CD4-positive, alpha-beta T cell treated with Interleukin-17A for 4 hours (primary cell): Measurements from ENCODE around the gene MTHFD1.

ENCODE experiments used
- DNase-seq: peaks from one replicate; pipeline ENCODE4 v3.0.0-alpha.2; 2020; ENCODE audit warnings: mixed read lengths

The MTHFD1 gene

DNA sequence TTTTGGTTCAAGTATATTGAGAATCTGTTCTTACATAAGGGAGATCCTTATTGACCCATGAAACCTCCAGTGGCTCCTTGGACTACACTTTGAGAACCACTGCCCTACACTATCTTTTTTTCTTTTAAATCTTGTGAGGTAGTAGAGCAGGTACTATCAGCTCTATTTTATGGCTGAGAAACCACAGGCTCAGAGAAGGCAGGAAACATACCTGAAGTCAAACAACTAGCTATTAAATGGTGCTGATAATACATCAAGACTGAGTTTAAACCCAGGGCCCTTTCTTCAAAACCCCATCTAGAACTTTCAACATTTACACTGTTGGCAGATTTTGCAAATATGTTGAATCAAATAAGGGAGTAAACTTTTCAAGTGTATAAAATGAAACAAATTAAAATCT lies 108.6 kb downstream of the MTHFD1 start:
- DNase-seq, result no peak

DNA sequence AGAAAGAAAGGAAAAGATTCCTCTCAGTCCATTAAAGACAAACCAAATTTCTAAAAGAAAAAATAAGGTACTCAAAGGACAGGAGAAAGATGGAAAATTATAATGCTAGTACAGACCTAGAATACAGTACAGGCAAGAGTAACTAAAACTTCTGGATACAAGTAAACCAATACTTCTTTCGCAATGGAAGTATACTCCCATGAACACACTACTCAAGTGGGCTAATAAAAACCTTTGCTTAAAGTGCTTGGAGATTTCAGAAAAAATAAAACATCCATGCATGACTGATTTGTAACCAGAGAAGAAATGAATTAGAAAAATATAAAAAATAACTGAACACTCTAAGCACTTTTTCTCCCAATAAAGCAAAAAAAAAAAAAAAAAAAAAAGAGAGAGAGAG lies 111.9 kb downstream of the MTHFD1 start:
- no peak for DNase-seq

DNA sequence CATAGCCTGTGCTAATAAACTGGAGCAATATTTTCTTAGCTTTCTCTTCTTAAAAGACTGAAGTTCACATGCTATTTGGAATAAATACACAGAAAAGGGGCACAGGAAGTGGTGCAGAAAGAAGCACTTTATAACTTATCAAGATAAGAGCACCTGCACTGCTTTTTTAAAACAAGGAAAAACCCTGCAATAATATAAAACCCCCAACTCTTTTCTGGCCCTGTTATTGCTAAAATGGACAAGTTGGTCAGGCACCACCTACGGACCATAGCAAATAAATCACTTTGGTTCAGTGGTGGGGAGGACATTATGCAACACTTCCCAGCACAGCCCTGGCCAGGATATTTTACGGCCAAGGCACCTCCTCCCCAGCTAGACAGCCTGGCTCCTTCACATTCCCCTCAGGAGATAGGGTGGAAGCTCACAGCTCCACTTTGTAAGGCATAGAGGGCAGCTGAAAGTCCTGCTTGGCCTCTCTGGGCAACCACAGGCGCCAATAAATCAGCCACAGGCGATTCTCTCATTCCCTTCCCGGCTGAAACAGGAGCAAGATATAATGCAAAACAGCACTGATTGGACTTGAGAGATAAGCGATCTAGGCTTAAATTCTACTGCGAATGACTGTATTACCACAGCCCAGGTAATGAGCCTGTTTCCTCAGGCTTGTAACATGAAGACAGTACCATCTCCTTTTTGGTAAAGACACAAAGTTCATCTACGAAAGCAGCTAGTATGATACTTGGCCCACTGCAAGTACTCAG lies 113.4 kb downstream of the MTHFD1 start:
- peak; percentile 14 for DNase-seq

DNA sequence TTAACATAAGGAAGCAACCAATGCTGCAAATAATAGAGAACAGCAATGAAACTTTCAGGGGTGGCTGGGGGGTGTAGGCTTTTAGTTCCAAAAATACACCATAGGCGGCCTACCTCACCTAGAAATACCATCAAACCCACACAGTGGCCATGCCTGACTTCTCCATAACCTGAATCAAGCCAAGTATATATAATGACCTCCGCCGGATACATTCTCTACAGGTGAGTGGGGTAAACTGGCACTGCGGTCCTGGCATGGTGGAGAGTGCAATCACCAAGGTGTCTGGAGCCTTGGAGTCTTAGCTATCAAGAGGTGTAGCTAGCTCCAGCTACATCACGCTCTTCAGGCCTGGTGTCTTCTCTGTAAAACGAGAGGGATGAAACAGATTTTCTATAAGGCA lies 114.3 kb downstream of the MTHFD1 start:
- peak; percentile 30 for DNase-seq

GRCh38 chr14:64502887-64503433 lies 114.8 kb downstream of the MTHFD1 start:
- peak; percentile 45 for DNase-seq

DNA sequence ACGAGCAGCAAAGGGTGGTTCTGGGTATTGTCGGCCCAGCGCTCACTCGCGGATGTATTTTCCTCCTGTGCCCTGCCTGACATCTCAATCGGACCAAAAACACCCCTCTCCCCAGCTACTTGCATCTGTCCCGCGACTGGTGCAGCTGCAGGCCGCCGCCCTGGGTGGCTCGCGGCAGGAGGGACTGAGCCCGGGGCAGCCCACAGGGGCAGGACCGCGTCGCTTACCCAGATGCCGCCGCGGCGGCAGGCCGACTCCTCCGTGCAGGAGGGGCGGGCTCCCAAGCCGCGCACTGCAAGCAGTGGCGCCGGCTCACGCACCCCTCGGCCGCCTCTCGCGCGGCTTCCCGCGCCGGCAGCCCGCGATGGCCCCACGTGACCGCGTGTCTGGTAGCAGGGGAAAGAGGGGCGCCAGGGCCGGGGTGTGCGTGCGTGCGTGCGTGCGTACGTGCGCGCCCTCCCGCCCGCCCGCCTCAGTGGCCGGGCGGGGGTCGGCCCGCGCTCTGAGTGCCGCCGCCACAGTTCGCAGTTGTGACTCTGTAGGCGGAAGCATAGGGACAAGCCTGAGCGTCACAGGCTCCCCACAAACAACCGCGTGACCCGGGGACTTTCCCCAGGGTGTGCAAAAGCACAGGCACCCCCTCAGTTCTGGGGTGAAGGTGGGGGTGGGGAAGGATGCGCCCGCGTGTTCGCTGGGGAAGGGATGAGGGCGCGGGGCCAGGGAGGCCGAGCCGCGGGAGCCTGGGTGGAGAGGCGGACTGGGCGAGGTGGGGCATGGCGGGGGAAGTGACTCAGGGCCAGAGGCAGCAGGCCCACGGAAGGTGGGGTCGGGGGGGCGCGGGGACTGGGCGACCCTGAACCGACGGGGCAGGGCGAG lies 115.5 kb downstream of the MTHFD1 start, which contains the start of gene ZBTB25:
Gene ZBTB25 (minus strand): TSS at position 405 of the 876 bp plus-strand sequence. CDS start 13,305 bp downstream, outside the sequence.
- peak; percentile 94 for DNase-seq

GRCh38 chr14:64504310-64504896 lies 116.2 kb downstream of the MTHFD1 start, which contains the start of gene ZBTB1:
ZBTB1 (plus strand) TSS chr14:64504770; CDS start chr14:64521505, 16,735 bp downstream.
- DNase-seq, result peak; percentile 84

DNA sequence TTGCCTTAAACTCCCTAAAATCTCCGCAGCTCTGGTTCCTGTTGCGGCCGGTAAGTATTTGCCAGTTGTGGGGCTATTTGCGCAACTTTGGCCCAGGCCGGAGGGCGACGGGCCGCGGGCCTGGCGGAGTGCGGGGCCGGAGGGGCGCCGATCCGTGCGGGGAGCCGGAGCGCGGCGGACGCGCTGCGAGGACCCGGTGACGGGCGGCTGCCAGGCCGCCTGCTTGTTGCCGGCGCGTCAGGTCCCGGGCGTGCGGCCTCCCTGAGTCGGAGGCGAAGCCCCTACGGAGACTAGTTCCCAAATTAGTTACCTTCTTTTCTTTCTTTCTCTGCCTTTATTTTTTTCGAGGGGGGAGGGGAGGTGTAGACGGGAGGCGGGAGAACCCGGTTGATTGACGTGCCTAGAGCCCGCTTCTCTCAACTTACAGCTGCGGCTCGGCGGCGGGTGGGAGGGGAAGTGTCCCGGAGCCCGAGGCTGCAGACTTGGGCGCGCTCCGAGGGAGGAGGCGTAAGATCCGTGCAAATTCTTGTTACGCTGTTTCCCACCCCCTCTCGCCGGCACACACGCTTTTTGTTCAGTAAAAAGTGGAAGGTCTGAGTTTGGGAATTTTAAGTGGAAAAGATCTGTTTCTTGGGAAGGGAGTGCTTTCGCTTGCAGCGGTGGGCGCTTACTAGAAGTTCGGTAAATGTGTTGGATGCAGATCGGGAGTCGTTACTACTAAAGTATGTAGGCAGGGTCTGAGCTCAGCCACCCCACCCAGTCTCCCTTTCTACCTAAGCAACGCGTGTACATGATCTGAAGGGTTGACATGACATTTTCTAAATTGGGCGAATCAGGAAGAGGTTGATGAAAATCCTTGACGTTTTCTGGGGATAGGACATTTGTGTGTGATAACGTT lies 117.0 kb downstream of the MTHFD1 start:
- peak; percentile 86 for DNase-seq

DNA sequence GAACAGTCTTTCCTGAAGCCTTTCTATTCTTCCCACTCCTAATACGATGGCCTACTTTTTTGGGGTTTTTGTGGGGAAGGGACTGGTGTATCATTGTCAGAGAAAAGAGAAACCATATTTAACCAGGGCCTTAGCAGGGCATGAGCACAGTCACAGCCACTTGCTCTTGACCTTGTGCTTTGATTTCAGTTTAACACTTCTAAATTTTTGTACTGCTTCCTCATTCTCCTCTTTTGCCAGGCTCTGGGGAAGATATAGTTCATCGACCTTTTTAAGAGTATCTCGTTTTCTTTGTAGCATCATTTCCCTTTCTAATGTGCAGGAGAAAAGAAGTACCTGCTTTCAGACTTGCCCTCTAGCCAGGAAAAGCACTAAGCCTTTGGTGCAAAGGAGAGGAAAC lies 118.6 kb downstream of the MTHFD1 start:
- DNase-seq, result no peak

DNA sequence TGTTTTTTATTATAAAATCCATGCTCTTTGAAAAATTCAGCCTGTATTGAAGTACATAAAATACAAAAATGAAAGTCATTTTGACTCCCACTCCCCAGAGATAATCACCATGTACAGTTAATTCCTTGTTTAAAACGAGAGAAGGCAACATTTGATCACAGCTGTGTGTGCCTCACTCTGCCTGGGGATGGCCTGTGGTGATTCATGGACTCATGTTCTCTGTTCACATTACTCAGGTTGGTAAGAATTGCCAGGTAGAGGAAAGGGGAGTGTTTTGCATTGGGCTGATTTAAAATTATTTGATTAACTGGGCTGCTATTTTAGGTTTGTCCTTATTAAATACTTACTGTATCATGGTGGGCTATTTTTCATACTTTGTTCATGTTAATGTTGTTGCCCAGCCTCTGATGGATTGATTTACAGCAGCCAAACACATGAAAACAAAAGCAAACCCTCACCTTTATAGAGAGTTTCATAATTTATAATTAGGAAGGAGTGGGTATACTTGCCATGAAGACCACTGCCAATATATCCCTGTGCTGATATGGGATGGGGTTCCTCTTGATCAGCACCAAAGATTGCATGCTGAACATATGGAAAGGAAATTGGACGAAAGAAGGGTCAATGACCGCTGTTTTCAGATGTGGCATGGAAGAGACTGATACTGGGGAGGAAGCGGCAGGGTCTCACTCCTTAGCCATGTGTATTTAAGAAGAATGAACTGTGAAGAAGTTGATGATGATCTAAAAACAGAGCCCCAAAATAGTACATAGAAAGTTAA lies 119.4 kb downstream of the MTHFD1 start:
- DNase-seq, result peak; percentile 57

DNA sequence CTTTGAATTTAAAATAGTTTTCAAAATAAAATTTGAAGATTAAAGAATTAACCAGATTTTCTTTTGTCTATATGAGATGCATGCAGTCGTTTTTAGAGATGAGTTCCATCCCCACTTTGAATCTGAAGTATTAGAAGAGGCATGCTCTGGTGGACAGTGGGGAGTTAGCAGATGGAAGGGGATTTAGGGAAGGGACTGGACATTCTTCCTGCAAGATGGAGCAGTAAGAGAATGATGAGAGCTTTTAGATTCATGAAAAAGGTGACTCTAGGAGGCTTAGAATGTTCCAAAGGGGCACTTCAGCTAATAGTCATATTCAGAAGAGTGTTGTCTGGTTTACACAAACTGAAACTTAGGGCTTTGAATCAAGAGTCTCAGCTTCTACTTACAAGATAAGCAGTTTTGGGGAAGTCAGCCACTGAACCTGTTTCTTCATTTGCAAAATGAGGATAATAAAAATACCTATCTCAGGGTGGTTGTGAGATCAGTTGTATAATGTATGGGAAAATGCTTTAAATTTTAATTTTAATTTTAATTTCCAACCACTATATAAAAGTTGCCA lies 120.1 kb downstream of the MTHFD1 start:
- DNase-seq, result no peak

- no peak for DNase-seq
Measured at GRCh38 chr14:64509036-64509435, 120.9 kb downstream of the MTHFD1 start.
